Kidney (tissue), 14 donors: ENCODE measurements around the gene KRT7. TPM values are rescaled to one million over a fixed set of nuclear protein-coding genes. Genes with fewer than 3 reads are reported as not detected.

Experiments used
- DNase-seq, 5 donors: peaks; one replicate each; pipeline ENCODE4 v3.0.0-alpha.2; 2013 to 2020
- FAIRE-seq: peaks from 2 replicates; lab custom pipeline; 2012; peaks lifted over from hg19 to GRCh38; lab: Jason Lieb, UNC
- H3K27ac ChIP-seq, 2 donors: one replicate each; pipeline ENCODE4 v1.7.0; 2013; ENCODE audit warnings: low read depth in 2 of 2, low read length in 2 of 2, inconsistent platforms in 1 of 2
- H3K27me3 ChIP-seq: one replicate; pipeline ENCODE4 v1.7.1; 2013; ENCODE audit warnings: low read length, inconsistent platforms; ENCODE audit not compliant: control insufficient read depth, insufficient read depth
- H3K36me3 ChIP-seq, 3 donors: one replicate each; pipeline versions ENCODE4 v1.7.0 to v1.7.1; 2013; ENCODE audit warnings: low read length in 3 of 3, control low read depth in 1 of 3, inconsistent platforms in 1 of 3; ENCODE audit not compliant: insufficient read depth in 3 of 3, control insufficient read depth in 2 of 3
- H3K4me1 ChIP-seq, 3 donors: one replicate each; pipeline versions ENCODE4 v1.7.0 to v1.7.1; 2013; ENCODE audit warnings: low read length in 3 of 3, inconsistent platforms in 1 of 3, low read depth in 1 of 3; ENCODE audit not compliant: control insufficient read depth in 2 of 3, insufficient read depth in 2 of 3
- H3K4me3 ChIP-seq, 3 donors: one replicate each; pipeline versions ENCODE4 v1.7.0 to v1.8.1; 2013; ENCODE audit warnings: low read length in 3 of 3, control low read depth in 1 of 3, inconsistent platforms in 1 of 3
- H3K9ac ChIP-seq, 3 donors: one replicate each; pipeline versions ENCODE4 v1.7.0 to v1.7.1; 2013; ENCODE audit warnings: low read length in 3 of 3, control low read depth in 1 of 3, inconsistent platforms in 1 of 3
- H3K9me3 ChIP-seq, 3 donors: one replicate each; pipeline versions ENCODE4 v1.7.0 to v1.7.1; 2013; ENCODE audit warnings: low read length in 3 of 3, control low read depth in 1 of 3, inconsistent platforms in 1 of 3; ENCODE audit not compliant: control insufficient read depth in 2 of 3, insufficient read depth in 1 of 3
- intact Hi-C: fragments of 100-400 bp; cut with DNase I; formaldehyde crosslinking; loops from one replicate; pipeline ENCODE4 v1.11.1; 2022
- polyA plus RNA-seq: library from polyadenylated mRNA; stranded (reverse); fragments of 350-450 nt; fragmentation: Illumina TruSeq; extraction: RNeasy Lipid Tissue Mini Kit (QIAGEN cat#74804); gene quantifications from one replicate; pipeline ENCODE4 v1.2.3, GENCODE V29; 2014; ENCODE audit warnings: low read depth, low replicate concordance; ENCODE audit not compliant: insufficient read depth
- total RNA-seq: library from RNA; stranded (reverse); fragmentation: NEBNext Ultra II Directional; extraction: Animal tissue kit (Norgen Biotek cat#: 25700); gene quantifications from one replicate; pipeline ENCODE4 v1.2.1, GENCODE V29; 2021
- TF ChIP-seq, protein P1 (sequence below): IDR thresholded peaks from 3 replicates; pipeline ENCODE4 v1.5.1; 2012; ENCODE audit warnings: mild to moderate bottlenecking, moderate library complexity, borderline replicate concordance; ENCODE audit not compliant: insufficient read depth; ENCODE audit errors: extremely low read depth
- donor health status: control.
- donor health status: control.
- donor health status: control.
- donor health status: control.
- donor health status: control.
- donor health status: DM: yes; HTN: yes; CAD: no.
- donor health status: Normal renal cell carcinoma (clear cell type).

Gene KRT7
- total and polyA plus RNA-seq, 2 donors from 2014 or later, result 173 to 1,490 TPM

DNA sequence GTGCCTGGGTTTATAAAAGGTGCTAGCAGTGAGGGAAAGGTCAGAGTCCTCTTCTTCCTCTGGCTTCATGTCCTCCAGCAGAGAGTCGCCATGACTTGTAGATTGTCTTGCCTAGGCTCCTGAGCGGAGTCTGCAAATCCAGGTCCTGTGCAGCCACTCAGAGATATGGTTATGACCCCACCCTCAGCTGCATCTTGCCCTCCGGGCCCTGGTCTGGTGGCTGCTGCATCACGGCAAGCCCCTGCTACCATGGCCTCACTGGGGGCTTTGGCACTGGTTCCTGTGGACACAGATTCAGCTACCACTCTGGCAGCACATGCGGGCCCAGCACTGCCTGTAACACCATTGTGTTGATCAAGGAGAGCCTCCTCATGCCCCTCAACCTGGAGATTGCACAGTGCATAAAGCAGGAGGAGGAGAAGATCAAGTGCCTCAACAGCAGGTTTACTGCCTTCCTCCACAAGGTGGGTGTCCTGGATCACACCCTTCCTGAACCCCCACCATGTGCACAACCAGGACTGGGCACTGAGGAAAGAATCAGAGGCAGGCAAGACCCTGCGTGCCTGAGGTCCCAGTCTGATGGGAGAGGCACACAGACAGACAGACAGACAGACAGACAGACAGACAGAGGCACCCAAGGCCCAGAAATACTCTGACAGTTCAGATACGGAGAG, 30.9 kb downstream of the KRT7 start:
- no peaks in the 10 kb centered on the region for H3K27me3 ChIP-seq
- intact Hi-C loops, result no loop called here
- H3K4me3 ChIP-seq, result no peak overlapping the region
- DNase-seq (peak in 1 of 5 donors; percentile 49), FAIRE-seq (no peak)
- TF ChIP-seq, protein P1, sequence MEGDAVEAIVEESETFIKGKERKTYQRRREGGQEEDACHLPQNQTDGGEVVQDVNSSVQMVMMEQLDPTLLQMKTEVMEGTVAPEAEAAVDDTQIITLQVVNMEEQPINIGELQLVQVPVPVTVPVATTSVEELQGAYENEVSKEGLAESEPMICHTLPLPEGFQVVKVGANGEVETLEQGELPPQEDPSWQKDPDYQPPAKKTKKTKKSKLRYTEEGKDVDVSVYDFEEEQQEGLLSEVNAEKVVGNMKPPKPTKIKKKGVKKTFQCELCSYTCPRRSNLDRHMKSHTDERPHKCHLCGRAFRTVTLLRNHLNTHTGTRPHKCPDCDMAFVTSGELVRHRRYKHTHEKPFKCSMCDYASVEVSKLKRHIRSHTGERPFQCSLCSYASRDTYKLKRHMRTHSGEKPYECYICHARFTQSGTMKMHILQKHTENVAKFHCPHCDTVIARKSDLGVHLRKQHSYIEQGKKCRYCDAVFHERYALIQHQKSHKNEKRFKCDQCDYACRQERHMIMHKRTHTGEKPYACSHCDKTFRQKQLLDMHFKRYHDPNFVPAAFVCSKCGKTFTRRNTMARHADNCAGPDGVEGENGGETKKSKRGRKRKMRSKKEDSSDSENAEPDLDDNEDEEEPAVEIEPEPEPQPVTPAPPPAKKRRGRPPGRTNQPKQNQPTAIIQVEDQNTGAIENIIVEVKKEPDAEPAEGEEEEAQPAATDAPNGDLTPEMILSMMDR, result no peak
- no peaks in the 10 kb centered on the region for H3K9me3 ChIP-seq
- H3K36me3 ChIP-seq, result no peaks in the 10 kb centered on the region
- H3K4me1 ChIP-seq, result peaks cover 0 to 4% (median 3%) of the 10 kb centered on the region in 3 donors
- H3K27ac ChIP-seq, result no peak overlapping the region
- no peak overlapping the region for H3K9ac ChIP-seq

DNA sequence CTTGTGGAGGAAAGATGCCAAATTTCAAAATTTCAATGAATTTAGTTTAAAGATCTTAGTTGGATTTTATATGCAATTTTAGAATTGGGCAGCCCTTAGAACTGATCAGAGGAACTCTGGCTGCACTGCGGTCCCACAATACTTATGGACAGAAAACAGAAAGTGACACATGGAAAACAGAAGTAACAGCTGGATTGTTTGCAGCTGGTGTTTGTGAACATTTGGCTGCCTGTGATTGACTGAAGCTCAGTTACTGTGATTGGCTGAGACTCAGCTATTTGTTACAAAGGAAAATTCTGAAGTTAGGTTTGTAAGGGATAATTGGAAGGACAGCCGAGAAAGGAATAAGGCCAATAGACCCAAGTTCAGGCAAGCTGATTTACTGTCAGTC, 31.4 kb downstream of the KRT7 start:
- Histone ChIP-seq H3K9me3 (no peaks in the 10 kb centered on the region), H3K27me3 (no peaks in the 10 kb centered on the region), H3K27ac (no peak overlapping the region), H3K9ac (no peak overlapping the region), H3K4me3 (no peak overlapping the region), H3K36me3 (no peaks in the 10 kb centered on the region), H3K4me1 (peaks cover 0 to 4% (median 3%) of the 10 kb centered on the region in 3 donors)
- FAIRE-seq (no peak), DNase-seq (peak in 2 of 5 donors; percentile 64 to 87)
- intact Hi-C loops, result no loop called here
- TF ChIP-seq, protein P1, result no peak

DNA sequence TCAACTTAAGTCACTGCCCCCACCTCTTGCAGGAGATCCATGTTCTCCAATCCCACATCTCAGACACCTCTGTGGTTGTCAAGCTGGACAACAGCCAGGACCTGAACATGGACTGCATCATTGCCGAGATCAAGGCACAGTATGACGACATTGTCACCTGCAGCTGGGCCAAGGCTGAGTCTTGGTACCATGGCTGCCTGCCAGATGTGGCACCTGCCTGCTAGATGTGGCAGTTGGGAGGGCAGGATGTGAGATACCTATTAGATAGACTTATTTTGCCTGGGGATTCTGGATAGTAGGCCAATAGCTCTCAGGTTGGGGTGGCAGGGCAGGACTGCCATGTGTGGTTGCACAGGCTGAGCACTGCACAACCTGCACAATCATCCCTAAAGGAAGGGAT, 33.5 kb downstream of the KRT7 start:
- no peaks in the 10 kb centered on the region for H3K27me3 ChIP-seq
- FAIRE-seq, result no peak
- TF ChIP-seq, protein P1, result no peak

DNA sequence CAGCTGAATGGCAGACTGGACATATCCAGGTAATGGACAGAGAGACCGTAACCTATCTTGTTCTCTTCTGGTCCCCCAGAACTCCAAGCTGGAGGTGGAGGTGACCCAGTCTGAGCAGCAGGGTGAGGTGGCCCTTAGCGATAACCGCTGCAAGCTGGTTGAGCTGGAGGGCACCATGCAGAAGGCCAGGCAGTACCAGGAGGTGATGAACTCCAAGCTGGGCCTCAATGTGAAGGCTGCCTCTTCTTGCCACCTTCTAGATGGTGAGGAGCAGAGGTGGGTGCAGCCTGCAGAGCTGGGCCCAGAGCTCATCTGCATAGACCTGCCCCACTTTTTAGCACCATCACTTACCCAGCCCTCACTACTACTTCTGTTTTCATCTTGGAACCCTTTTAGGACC, 34.2 kb downstream of the KRT7 start:
- Histone ChIP-seq H3K4me3 (no peak overlapping the region), H3K9ac (no peak overlapping the region), H3K4me1 (peaks cover 0 to 4% (median 0%) of the 10 kb centered on the region in 3 donors), H3K27ac (no peak overlapping the region), H3K9me3 (no peaks in the 10 kb centered on the region), H3K36me3 (no peaks in the 10 kb centered on the region), H3K27me3 (no peaks in the 10 kb centered on the region)
- intact Hi-C loops, result no loop called here
- FAIRE-seq, result no peak
- DNase-seq, result peak in 2 of 5 donors; percentile 6 to 13
- TF ChIP-seq, protein P1, result no peak

More for the DNA sequence above, 33.5 kb downstream of the KRT7 start:
- peak in 1 of 5 donors; percentile 37 for DNase-seq
- no peak overlapping the region for H3K4me3 ChIP-seq
- no peaks in the 10 kb centered on the region for H3K36me3 ChIP-seq
- no peak overlapping the region for H3K9ac ChIP-seq
- H3K9me3 ChIP-seq, result no peaks in the 10 kb centered on the region
- intact Hi-C loops, result no loop called here
- H3K27ac ChIP-seq, result no peak overlapping the region
- H3K4me1 ChIP-seq, result peaks cover 0 to 4% (median under 1%) of the 10 kb centered on the region in 3 donors
